Measurements from ENCODE around the gene SLC66A2.

SLC66A2 gene

DNA sequence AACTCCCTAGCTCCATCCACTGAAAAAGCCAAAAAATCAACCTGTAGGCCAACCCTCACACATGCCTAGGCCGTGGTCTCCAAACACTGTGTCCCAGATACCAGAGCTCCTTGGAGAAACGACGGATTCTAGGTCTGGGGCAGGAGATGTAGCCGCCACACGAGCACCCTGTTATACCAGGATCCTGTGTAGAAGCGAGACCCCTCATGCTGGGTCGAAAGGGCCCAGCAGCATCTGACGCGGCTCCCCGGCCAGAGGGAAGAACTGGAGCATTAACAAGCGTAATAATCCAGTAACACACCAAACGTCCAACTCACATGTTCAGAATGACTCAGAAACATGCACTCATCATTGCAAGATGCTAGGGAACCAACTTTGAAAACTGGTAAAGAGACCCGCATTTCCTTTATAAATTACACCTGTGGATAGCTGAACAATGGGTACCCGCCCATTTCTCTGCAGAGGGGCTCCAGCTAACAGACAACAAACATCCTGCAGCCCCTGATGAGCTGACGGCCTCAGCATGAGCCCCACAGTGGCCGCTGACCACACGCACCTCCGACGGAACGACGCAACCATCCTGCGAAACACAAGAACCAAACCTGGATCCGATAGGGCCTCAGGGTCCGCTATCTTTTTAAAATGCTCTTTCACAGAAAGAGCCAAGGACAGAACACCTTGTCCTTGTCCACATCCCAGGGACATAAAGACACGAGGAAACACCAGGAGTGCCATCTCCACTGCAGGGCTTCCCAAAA is 14.2 kb downstream of the SLC66A2 start:
- Histone ChIP-seq H3K4me1 (ENCODE audit: control insufficient read depth, insufficient read depth, low read length, poor library complexity, severe bottlenecking) (no peaks in the 10 kb centered on the region), H3K9me3 (ENCODE audit: control insufficient read depth, low read length) (peaks cover 3% of the 10 kb centered on the region), H3K27ac (ENCODE audit: insufficient read depth, low read length, poor library complexity, severe bottlenecking) (no peak overlapping the region), H3K27me3 (replicated peaks; ENCODE audit: control insufficient read depth, insufficient read depth, low read length, poor library complexity, severe bottlenecking) (no peaks in the 10 kb centered on the region), H3K36me3 (ENCODE audit: control insufficient read depth, insufficient read depth, low read length) (peaks cover 43% of the 10 kb centered on the region), H3K4me3 (ENCODE audit: insufficient read depth, low read depth, low read length, poor library complexity, severe bottlenecking) (no peak overlapping the region)
- DNase-seq = no peak

- Histone ChIP-seq H3K36me3 (ENCODE audit: control insufficient read depth, insufficient read depth, low read length) (peaks cover 38% of the 10 kb centered on the region), H3K27ac (ENCODE audit: insufficient read depth, low read length, poor library complexity, severe bottlenecking) (no peak overlapping the region), H3K9me3 (ENCODE audit: control insufficient read depth, low read length) (peaks cover 3% of the 10 kb centered on the region), H3K27me3 (replicated peaks; ENCODE audit: control insufficient read depth, insufficient read depth, low read length, poor library complexity, severe bottlenecking) (no peaks in the 10 kb centered on the region), H3K4me1 (ENCODE audit: control insufficient read depth, insufficient read depth, low read length, poor library complexity, severe bottlenecking) (no peaks in the 10 kb centered on the region), H3K4me3 (ENCODE audit: insufficient read depth, low read depth, low read length, poor library complexity, severe bottlenecking) (no peak overlapping the region)
- DNase-seq = no peak
Measured at GRCh38 chr18:79936641-79937040, 14.8 kb downstream of the SLC66A2 start.

GRCh38 chr18:79935925-79936324 is 15.5 kb downstream of the SLC66A2 start:
- Histone ChIP-seq H3K27ac (ENCODE audit: insufficient read depth, low read length, poor library complexity, severe bottlenecking) (no peak overlapping the region), H3K9me3 (ENCODE audit: control insufficient read depth, low read length) (peaks cover 3% of the 10 kb centered on the region), H3K4me3 (ENCODE audit: insufficient read depth, low read depth, low read length, poor library complexity, severe bottlenecking) (no peak overlapping the region), H3K27me3 (replicated peaks; ENCODE audit: control insufficient read depth, insufficient read depth, low read length, poor library complexity, severe bottlenecking) (no peaks in the 10 kb centered on the region), H3K4me1 (ENCODE audit: control insufficient read depth, insufficient read depth, low read length, poor library complexity, severe bottlenecking) (no peaks in the 10 kb centered on the region), H3K36me3 (ENCODE audit: control insufficient read depth, insufficient read depth, low read length) (peaks cover 40% of the 10 kb centered on the region)
- DNase-seq = no peak

- no peaks in the 10 kb centered on the region for H3K27me3 ChIP-seq (replicated peaks; ENCODE audit: control insufficient read depth, insufficient read depth, low read length, poor library complexity, severe bottlenecking)
- no peak for DNase-seq
- no peaks in the 10 kb centered on the region for H3K4me1 ChIP-seq (ENCODE audit: control insufficient read depth, insufficient read depth, low read length, poor library complexity, severe bottlenecking)
- H3K27ac ChIP-seq (ENCODE audit: insufficient read depth, low read length, poor library complexity, severe bottlenecking) = no peak overlapping the region
- no peak overlapping the region for H3K4me3 ChIP-seq (ENCODE audit: insufficient read depth, low read depth, low read length, poor library complexity, severe bottlenecking)
- peaks cover 37% of the 10 kb centered on the region for H3K36me3 ChIP-seq (ENCODE audit: control insufficient read depth, insufficient read depth, low read length)
- H3K9me3 ChIP-seq (ENCODE audit: control insufficient read depth, low read length) = peaks cover 3% of the 10 kb centered on the region
Measured at GRCh38 chr18:79935499-79935898, 16.0 kb downstream of the SLC66A2 start.

DNA sequence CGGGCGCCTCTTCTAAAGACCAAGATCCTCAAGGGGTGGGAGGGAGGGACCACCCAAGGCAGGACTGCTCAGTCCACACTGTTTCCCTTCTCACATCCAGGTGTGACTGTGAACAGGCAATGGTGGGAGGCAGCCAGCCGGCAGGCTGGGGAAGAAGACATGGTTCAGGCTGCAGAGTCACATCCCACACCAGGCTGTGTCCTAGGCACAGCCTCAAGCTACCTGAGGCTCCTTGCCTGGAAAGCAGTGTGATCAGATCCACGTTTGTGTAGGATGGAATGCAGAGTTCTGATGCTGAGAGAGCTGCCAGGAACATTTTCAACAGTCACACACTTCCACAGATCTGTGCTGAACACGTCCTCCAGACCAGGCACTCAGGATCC is 16.4 kb downstream of the SLC66A2 start:
- Histone ChIP-seq H3K27me3 (replicated peaks; ENCODE audit: control insufficient read depth, insufficient read depth, low read length, poor library complexity, severe bottlenecking) (no peaks in the 10 kb centered on the region), H3K4me3 (ENCODE audit: insufficient read depth, low read depth, low read length, poor library complexity, severe bottlenecking) (no peak overlapping the region), H3K9me3 (ENCODE audit: control insufficient read depth, low read length) (peaks cover 3% of the 10 kb centered on the region), H3K4me1 (ENCODE audit: control insufficient read depth, insufficient read depth, low read length, poor library complexity, severe bottlenecking) (no peaks in the 10 kb centered on the region), H3K36me3 (ENCODE audit: control insufficient read depth, insufficient read depth, low read length) (peaks cover 37% of the 10 kb centered on the region), H3K27ac (ENCODE audit: insufficient read depth, low read length, poor library complexity, severe bottlenecking) (no peak overlapping the region)
- no peak for DNase-seq

GRCh38 chr18:79934311-79935097 is 16.9 kb downstream of the SLC66A2 start:
- Histone ChIP-seq H3K36me3 (ENCODE audit: control insufficient read depth, insufficient read depth, low read length) (peaks cover 41% of the 10 kb centered on the region), H3K9me3 (ENCODE audit: control insufficient read depth, low read length) (peaks cover 3% of the 10 kb centered on the region)
- no peak for DNase-seq

GRCh38 chr18:79933765-79934164 is 17.7 kb downstream of the SLC66A2 start:
- no peaks in the 10 kb centered on the region for H3K4me1 ChIP-seq (ENCODE audit: control insufficient read depth, insufficient read depth, low read length, poor library complexity, severe bottlenecking)
- no peaks in the 10 kb centered on the region for H3K27me3 ChIP-seq (replicated peaks; ENCODE audit: control insufficient read depth, insufficient read depth, low read length, poor library complexity, severe bottlenecking)
- H3K4me3 ChIP-seq (ENCODE audit: insufficient read depth, low read depth, low read length, poor library complexity, severe bottlenecking) = no peak overlapping the region
- no peak overlapping the region for H3K27ac ChIP-seq (ENCODE audit: insufficient read depth, low read length, poor library complexity, severe bottlenecking)
- H3K9me3 ChIP-seq (ENCODE audit: control insufficient read depth, low read length) = peaks cover 10% of the 10 kb centered on the region
- peaks cover 48% of the 10 kb centered on the region for H3K36me3 ChIP-seq (ENCODE audit: control insufficient read depth, insufficient read depth, low read length)
- DNase-seq = no peak

More at GRCh38 chr18:79934311-79935097, 16.9 kb downstream of the SLC66A2 start:
- no peaks in the 10 kb centered on the region for H3K4me1 ChIP-seq (ENCODE audit: control insufficient read depth, insufficient read depth, low read length, poor library complexity, severe bottlenecking)
- no peak overlapping the region for H3K4me3 ChIP-seq (ENCODE audit: insufficient read depth, low read depth, low read length, poor library complexity, severe bottlenecking)
- no peaks in the 10 kb centered on the region for H3K27me3 ChIP-seq (replicated peaks; ENCODE audit: control insufficient read depth, insufficient read depth, low read length, poor library complexity, severe bottlenecking)
- H3K27ac ChIP-seq (ENCODE audit: insufficient read depth, low read length, poor library complexity, severe bottlenecking) = no peak overlapping the region

GRCh38 chr18:79932907-79933306 is 18.5 kb downstream of the SLC66A2 start:
- Histone ChIP-seq H3K4me1 (ENCODE audit: control insufficient read depth, insufficient read depth, low read length, poor library complexity, severe bottlenecking) (no peaks in the 10 kb centered on the region), H3K36me3 (ENCODE audit: control insufficient read depth, insufficient read depth, low read length) (peaks cover 48% of the 10 kb centered on the region), H3K27me3 (replicated peaks; ENCODE audit: control insufficient read depth, insufficient read depth, low read length, poor library complexity, severe bottlenecking) (no peaks in the 10 kb centered on the region), H3K4me3 (ENCODE audit: insufficient read depth, low read depth, low read length, poor library complexity, severe bottlenecking) (no peak overlapping the region), H3K9me3 (ENCODE audit: control insufficient read depth, low read length) (peaks cover 10% of the 10 kb centered on the region), H3K27ac (ENCODE audit: insufficient read depth, low read length, poor library complexity, severe bottlenecking) (no peak overlapping the region)
- no peak for DNase-seq

GRCh38 chr18:79931475-79931874 is 20.0 kb downstream of the SLC66A2 start:
- H3K4me3 ChIP-seq (ENCODE audit: insufficient read depth, low read depth, low read length, poor library complexity, severe bottlenecking) = no peak overlapping the region
- H3K27ac ChIP-seq (ENCODE audit: insufficient read depth, low read length, poor library complexity, severe bottlenecking) = no peak overlapping the region
- DNase-seq = no peak
- H3K4me1 ChIP-seq (ENCODE audit: control insufficient read depth, insufficient read depth, low read length, poor library complexity, severe bottlenecking) = no peaks in the 10 kb centered on the region
- peaks cover 48% of the 10 kb centered on the region for H3K36me3 ChIP-seq (ENCODE audit: control insufficient read depth, insufficient read depth, low read length)
- no peaks in the 10 kb centered on the region for H3K27me3 ChIP-seq (replicated peaks; ENCODE audit: control insufficient read depth, insufficient read depth, low read length, poor library complexity, severe bottlenecking)
- H3K9me3 ChIP-seq (ENCODE audit: control insufficient read depth, low read length) = peaks cover 10% of the 10 kb centered on the region

DNA sequence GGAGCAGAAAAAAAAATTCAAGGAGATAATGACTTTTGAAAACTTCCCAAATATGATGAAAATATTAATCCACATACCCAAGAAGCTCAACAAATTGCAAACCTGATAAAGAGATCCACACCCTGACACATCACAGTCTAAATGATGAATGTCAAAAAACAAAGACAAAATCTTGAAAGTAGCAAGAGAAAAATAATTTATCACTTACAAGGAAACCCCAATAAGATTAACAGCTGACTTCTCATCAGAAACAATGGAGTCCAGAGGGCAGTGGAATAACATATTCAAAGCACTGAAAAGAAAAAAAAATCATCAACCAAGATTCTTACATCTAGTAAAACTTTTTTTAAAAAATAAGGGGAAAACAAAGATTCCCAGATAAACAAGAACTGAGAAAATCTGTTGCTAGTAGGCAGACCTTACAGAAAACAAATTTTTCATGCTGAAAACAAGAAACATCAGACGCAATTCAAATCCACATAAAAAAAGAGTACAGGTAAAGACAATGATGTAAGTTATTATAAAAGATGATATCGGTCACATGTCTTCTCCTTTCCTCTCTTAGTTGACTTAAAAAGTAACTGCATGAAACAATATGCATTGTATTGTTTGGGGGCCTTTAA is 21.3 kb downstream of the SLC66A2 start:
- H3K9me3 ChIP-seq (ENCODE audit: control insufficient read depth, low read length) = peaks cover 7% of the 10 kb centered on the region
- DNase-seq = no peak
- H3K4me3 ChIP-seq (ENCODE audit: insufficient read depth, low read depth, low read length, poor library complexity, severe bottlenecking) = no peak overlapping the region
- H3K27ac ChIP-seq (ENCODE audit: insufficient read depth, low read length, poor library complexity, severe bottlenecking) = no peak overlapping the region
- peaks cover 39% of the 10 kb centered on the region for H3K36me3 ChIP-seq (ENCODE audit: control insufficient read depth, insufficient read depth, low read length)
- no peaks in the 10 kb centered on the region for H3K27me3 ChIP-seq (replicated peaks; ENCODE audit: control insufficient read depth, insufficient read depth, low read length, poor library complexity, severe bottlenecking)
- no peaks in the 10 kb centered on the region for H3K4me1 ChIP-seq (ENCODE audit: control insufficient read depth, insufficient read depth, low read length, poor library complexity, severe bottlenecking)
